Neural cell (in vitro differentiated cells): ENCODE measurements around the gene LRMDA. TPM values are rescaled to one million over a fixed set of nuclear protein-coding genes. Genes with fewer than 3 reads are reported as not detected.

ENCODE experiments used
- H2AFZ ChIP-seq: fragments of 200-600, 300-800 bp; sonication (generic), shearing (Covaris generic); 2 replicates; pipeline ENCODE4 v1.6.0; 2014; ENCODE audit warnings: low read depth, mild to moderate bottlenecking, antibody characterized with exemption, low read length, moderate library complexity
- H3F3A ChIP-seq: fragments of 200-600 bp; shearing (Covaris generic); 2 replicates; pipeline ENCODE4 v1.6.1; 2016; ENCODE audit warnings: mild to moderate bottlenecking, moderate library complexity, mixed read lengths, antibody characterized with exemption, low read length; ENCODE audit not compliant: insufficient read depth, poor library complexity, severe bottlenecking
- H3K27ac ChIP-seq: fragments of 200-600, 300-800 bp; sonication (generic), shearing (Covaris generic); 2 replicates; pipeline ENCODE4 v1.5.1; 2014; ENCODE audit warnings: mild to moderate bottlenecking, low read length, moderate library complexity
- H3K27me3 ChIP-seq: fragments of 300-800, 200-600 bp; sonication (generic), shearing (Covaris generic); 2 replicates; pipeline ENCODE4 v1.6.0; 2014; ENCODE audit warnings: mild to moderate bottlenecking, low read depth, low read length, moderate library complexity; ENCODE audit not compliant: insufficient read depth
- H3K36me3 ChIP-seq: fragments of 300-800, 200-600 bp; sonication (generic), shearing (Covaris generic); 2 replicates; pipeline ENCODE4 v1.5.1; 2014; ENCODE audit warnings: mild to moderate bottlenecking, antibody characterized with exemption, low read length, moderate library complexity; ENCODE audit not compliant: insufficient read depth
- H3K4me2 ChIP-seq: fragments of 300-800, 200-600 bp; sonication (generic), shearing (Covaris generic); 2 replicates; pipeline ENCODE4 v1.6.0; 2014; ENCODE audit warnings: mild to moderate bottlenecking, low read length
- H3K4me3 ChIP-seq: fragments of 300-800, 200-600 bp; sonication (generic), shearing (Covaris generic); 2 replicates; pipeline ENCODE4 v1.5.1; 2014; ENCODE audit warnings: mild to moderate bottlenecking, low read length, moderate library complexity
- H3K79me2 ChIP-seq: fragments of 200-600 bp; shearing (Covaris generic); replicated peaks from 2 replicates; pipeline ENCODE4 v1.6.0; 2014; ENCODE audit warnings: mild to moderate bottlenecking, low read length, moderate library complexity; ENCODE audit not compliant: insufficient read depth
- H3K9ac ChIP-seq: fragments of 300-800, 200-600 bp; sonication (generic), shearing (Covaris generic); 2 replicates; pipeline ENCODE4 v1.6.1; 2016; ENCODE audit warnings: mild to moderate bottlenecking, low read length, mixed read lengths
- H3K9me2 ChIP-seq: fragments of 200-600 bp; shearing (Covaris generic); 2 replicates; pipeline ENCODE4 v1.6.1; 2016; ENCODE audit warnings: mild to moderate bottlenecking, low read length, mixed read lengths; ENCODE audit not compliant: insufficient read depth
- H3K9me3 ChIP-seq: fragments of 200-600, 300-800 bp; sonication (generic), shearing (Covaris generic); 2 replicates; pipeline ENCODE4 v1.6.1; 2016; ENCODE audit warnings: mild to moderate bottlenecking, mixed run types, low read length, moderate library complexity, mixed read lengths
- H4K20me1 ChIP-seq: fragments of 200-600 bp; shearing (Covaris generic); 2 replicates; pipeline ENCODE4 v1.6.1; 2016; ENCODE audit warnings: mild to moderate bottlenecking, mixed run types; ENCODE audit not compliant: insufficient read depth
- CTCF ChIP-seq: fragments of 450-650 bp; IDR thresholded peaks from 2 replicates; pipeline ENCODE4 v1.5.1; 2014; ENCODE audit warnings: antibody characterized with exemption, mild to moderate bottlenecking, moderate library complexity; ENCODE audit not compliant: poor library complexity, severe bottlenecking
- EP300 ChIP-seq: fragments of 450-650 bp; conservative IDR thresholded peaks from 2 replicates; pipeline ENCODE4 v1.6.1; 2014; ENCODE audit warnings: antibody characterized with exemption, mild to moderate bottlenecking, moderate library complexity; ENCODE audit not compliant: poor library complexity, severe bottlenecking
- EZH2 ChIP-seq: fragments of 200-600, 300-800 bp; shearing (Covaris generic), sonication (generic); IDR thresholded peaks from 2 replicates; pipeline ENCODE4 v1.6.1; 2014; ENCODE audit warnings: antibody characterized with exemption, low read length, borderline replicate concordance, mild to moderate bottlenecking; ENCODE audit not compliant: insufficient read depth, poor library complexity, severe bottlenecking
- MXI1 ChIP-seq: fragments of 450-650 bp; conservative IDR thresholded peaks from 2 replicates; pipeline ENCODE4 v1.6.1; 2014; ENCODE audit warnings: antibody characterized with exemption, mild to moderate bottlenecking; ENCODE audit not compliant: poor library complexity, severe bottlenecking
- POLR2AphosphoS5 ChIP-seq: IDR thresholded peaks from 2 replicates; pipeline ENCODE4 v1.6.1; 2012
- RAD21 ChIP-seq: fragments of 450-650 bp; conservative IDR thresholded peaks from 2 replicates; pipeline ENCODE4 v1.6.1; 2014; ENCODE audit warnings: antibody characterized with exemption, mild to moderate bottlenecking, moderate library complexity
- REST ChIP-seq: IDR thresholded peaks from 2 replicates; pipeline ENCODE4 v1.6.1; 2012; ENCODE audit warnings: borderline replicate concordance
- SMC3 ChIP-seq: fragments of 450-650 bp; conservative IDR thresholded peaks from 2 replicates; pipeline ENCODE4 v1.6.1; 2014; ENCODE audit warnings: antibody characterized with exemption, mild to moderate bottlenecking, moderate library complexity; ENCODE audit not compliant: poor library complexity
- TAF1 ChIP-seq: IDR thresholded peaks from 2 replicates; pipeline ENCODE4 v1.6.1; 2012; ENCODE audit warnings: low read depth
- polyA plus RNA-seq: library from polyadenylated mRNA; depleted of rRNA; stranded (reverse); fragments of >200 nt; gene quantifications from 2 replicates; pipeline ENCODE4 v1.2.3, GENCODE V29; 2014

The LRMDA gene
- polyA plus RNA-seq, 1 donor from 2014 or later = 5.6 TPM

- no peaks in the 10 kb centered on the region for H3F3A ChIP-seq
- H3K4me3 ChIP-seq = no peak overlapping the region
- H3K9ac ChIP-seq = no peak overlapping the region
- no peak overlapping the region for H3K27ac ChIP-seq
- no peaks in the 10 kb centered on the region for H3K27me3 ChIP-seq
- H3K79me2 ChIP-seq = no peaks in the 10 kb centered on the region
- no peak for TF ChIP-seq EZH2
- TF ChIP-seq EP300 = no peak
- TF ChIP-seq POLR2AphosphoS5 = no peak
- TF ChIP-seq CTCF = no peak
- no peak for TF ChIP-seq RAD21
- no peak for TF ChIP-seq MXI1
- no peak for TF ChIP-seq SMC3
- TF ChIP-seq TAF1 = no peak
- no peak for TF ChIP-seq REST
- no peaks in the 10 kb centered on the region for H3K9me3 ChIP-seq
- H3K4me2 ChIP-seq = no peak overlapping the region
- no peak overlapping the region for H2AFZ ChIP-seq
- no peaks in the 10 kb centered on the region for H3K36me3 ChIP-seq
- no peaks in the 10 kb centered on the region for H4K20me1 ChIP-seq
- no peaks in the 10 kb centered on the region for H3K9me2 ChIP-seq
These were observed 967.8 kb downstream of the LRMDA start for GRCh38 chr10:76399226-76399625.

- Histone ChIP-seq H3K9me2 (no peaks in the 10 kb centered on the region), H3K4me2 (no peak overlapping the region), H3K27ac (no peak overlapping the region), H3F3A (no peaks in the 10 kb centered on the region), H3K79me2 (no peaks in the 10 kb centered on the region), H2AFZ (no peak overlapping the region), H4K20me1 (no peaks in the 10 kb centered on the region), H3K36me3 (no peaks in the 10 kb centered on the region), H3K4me3 (no peak overlapping the region), H3K9ac (no peak overlapping the region), H3K27me3 (no peaks in the 10 kb centered on the region), H3K9me3 (no peaks in the 10 kb centered on the region)
- TF ChIP-seq TAF1 = no peak
- no peak for TF ChIP-seq EP300
- no peak for TF ChIP-seq MXI1
- TF ChIP-seq SMC3 = no peak
- no peak for TF ChIP-seq EZH2
- TF ChIP-seq RAD21 = no peak
- TF ChIP-seq REST = no peak
- TF ChIP-seq POLR2AphosphoS5 = no peak
- no peak for TF ChIP-seq CTCF
These were observed 969.6 kb downstream of the LRMDA start for GRCh38 chr10:76401006-76401405.
